ENCODE results near the gene ARHGEF2. TPM values are rescaled to one million over a fixed set of nuclear protein-coding genes. Genes with fewer than 3 reads are reported as not detected.

ARHGEF2 gene
- total RNA-seq, 1 donor from 2014 or later, result 89.7 TPM

GRCh38 chr1:155913969-155914757 lies 64.2 kb downstream of the ARHGEF2 start:
- DNase-seq (ENCODE audit: low read depth), result no peak
- no peak for TF ChIP-seq CTCF (conservative IDR thresholded peaks at IDR 0.05; ENCODE audit: low read depth, low read length)
- no peak overlapping the region for H3K4me3 ChIP-seq (ENCODE audit: low read depth, low read length)

GRCh38 chr1:155912056-155912536 lies 66.3 kb downstream of the ARHGEF2 start:
- DNase-seq (ENCODE audit: low read depth), result no peak
- H3K4me3 ChIP-seq (ENCODE audit: low read depth, low read length), result no peak overlapping the region
- no peak for TF ChIP-seq CTCF (conservative IDR thresholded peaks at IDR 0.05; ENCODE audit: low read depth, low read length)

- no peak for TF ChIP-seq CTCF (conservative IDR thresholded peaks at IDR 0.05; ENCODE audit: low read depth, low read length)
Measured at GRCh38 chr1:155911156-155912055, 66.9 kb downstream of the ARHGEF2 start, which contains the start of gene RIT1. Gene RIT1 (minus strand): TSS chr1:155911349. CDS start chr1:155910761, 588 bp downstream.

GRCh38 chr1:155910621-155911121 lies 67.7 kb downstream of the ARHGEF2 start:
- DNase-seq (ENCODE audit: low read depth), result no peak
- TF ChIP-seq CTCF (conservative IDR thresholded peaks at IDR 0.05; ENCODE audit: low read depth, low read length), result peak; percentile 28
- peak overlapping the region; percentile 78 for H3K4me3 ChIP-seq (ENCODE audit: low read depth, low read length)

More at GRCh38 chr1:155911156-155912055, 66.9 kb downstream of the ARHGEF2 start, which contains the start of gene RIT1:
- DNase-seq (ENCODE audit: low read depth), result no peak
- peak within 1 kb of the TSS; percentile 78 for H3K4me3 ChIP-seq (ENCODE audit: low read depth, low read length)

- TF ChIP-seq CTCF (conservative IDR thresholded peaks at IDR 0.05; ENCODE audit: low read depth, low read length), result no peak
- DNase-seq (ENCODE audit: low read depth), result no peak
- H3K4me3 ChIP-seq (ENCODE audit: low read depth, low read length), result peak overlapping the region; percentile 78
Measured at GRCh38 chr1:155909894-155910293, 68.5 kb downstream of the ARHGEF2 start.

- no peak for TF ChIP-seq CTCF (conservative IDR thresholded peaks at IDR 0.05; ENCODE audit: low read depth, low read length)
- H3K4me3 ChIP-seq (ENCODE audit: low read depth, low read length), result no peak overlapping the region
- DNase-seq (ENCODE audit: low read depth), result no peak
Measured at GRCh38 chr1:155904261-155904660, 74.1 kb downstream of the ARHGEF2 start.
